PC-3 (cell line): ENCODE measurements around the gene HFM1. TPM values are rescaled to one million over a fixed set of nuclear protein-coding genes. Genes with fewer than 3 reads are reported as not detected.

Source experiments
- ATAC-seq: fragments of 200-7000 bp; cut with Tn5 transposase; 2 replicates; pipeline ENCODE4 v1.9.1; 2020; ENCODE audit warnings: mild to moderate bottlenecking, moderate library complexity
- BruUV-seq: library from RNA; stranded (reverse); fragments of 400-500 nt; replicated peaks from 2 replicates; lab custom pipeline; 2021; lab: Mats Ljungman, UMichigan
- CTCF ChIA-PET: fragments of 300-600 bp; sonication (Branson Sonifier 250); formaldehyde crosslinking; loops from one replicate; lab custom pipeline; 2022; ENCODE audit warnings: antibody characterized with exemption; lab: Charles Lee
- POLR2A ChIA-PET: fragments of 300-600 bp; sonication (Branson Sonifier 250); formaldehyde crosslinking; loops from one replicate; lab custom pipeline; 2022; ENCODE audit warnings: antibody characterized with exemption; ENCODE audit not compliant: unreplicated experiment; lab: Charles Lee
- DNase-seq: peaks from one replicate; pipeline ENCODE4 v3.0.0-alpha.2; 2015
- H2AFZ ChIP-seq: fragments of 300-600 bp; sonication (generic); 2 replicates; pipeline ENCODE4 v1.6.0; 2016; ENCODE audit warnings: antibody characterized with exemption, low read length
- H3F3A ChIP-seq: fragments of 300-600 bp; sonication (generic); one replicate; pipeline ENCODE4 v1.6.0; 2017; ENCODE audit warnings: antibody characterized with exemption, low read length, control low read depth, mild to moderate bottlenecking; ENCODE audit not compliant: unreplicated experiment
- H3K27ac ChIP-seq: fragments of 300-600 bp; sonication (generic); 2 replicates; pipeline ENCODE4 v1.5.1; 2016; ENCODE audit warnings: mild to moderate bottlenecking, low read length
- H3K27me3 ChIP-seq: fragments of 300-600 bp; sonication (generic); 2 replicates; pipeline ENCODE4 v1.6.1; 2016; ENCODE audit warnings: low read length, mixed read lengths
- H3K36me3 ChIP-seq: fragments of 300-600 bp; sonication (generic); 2 replicates; pipeline ENCODE4 v1.6.1; 2016; ENCODE audit warnings: low read depth, mixed run types, low read length, mixed read lengths
- H3K4me1 ChIP-seq: fragments of 300-600 bp; sonication (generic); 2 replicates; pipeline ENCODE4 v1.5.1; 2016; ENCODE audit warnings: low read length; ENCODE audit not compliant: insufficient read depth
- H3K4me2 ChIP-seq: fragments of 300-600 bp; sonication (generic); 2 replicates; pipeline ENCODE4 v1.6.0; 2016; ENCODE audit warnings: low read length
- H3K4me3 ChIP-seq: fragments of 300-600 bp; sonication (generic); 2 replicates; pipeline ENCODE4 v1.5.1; 2016; ENCODE audit warnings: mild to moderate bottlenecking, low read length, mixed read lengths
- H3K79me2 ChIP-seq: fragments of 300-600 bp; sonication (generic); 2 replicates; pipeline ENCODE4 v1.6.1; 2017; ENCODE audit warnings: low read length, mixed read lengths
- H3K9ac ChIP-seq: fragments of 300-600 bp; sonication (generic); 2 replicates; pipeline ENCODE4 v1.6.0; 2016; ENCODE audit warnings: mild to moderate bottlenecking, low read length
- H3K9me2 ChIP-seq: fragments of 300-600 bp; sonication (generic); replicated peaks from 2 replicates; pipeline ENCODE4 v1.6.1; 2016; ENCODE audit warnings: mixed run types, low read length, mixed read lengths
- H3K9me3 ChIP-seq: fragments of 300-600 bp; sonication (generic); 2 replicates; pipeline ENCODE4 v1.6.1; 2016; ENCODE audit warnings: low read length, mixed read lengths
- H4K20me1 ChIP-seq: fragments of 300-600 bp; sonication (generic); 2 replicates; pipeline ENCODE4 v1.6.1; 2016; ENCODE audit warnings: low read length, mixed read lengths
- EZH2 ChIP-seq: fragments of 300-600 bp; sonication (generic); IDR thresholded peaks from one replicate; pipeline ENCODE4 v1.6.1; 2017; ENCODE audit warnings: antibody characterized with exemption, mild to moderate bottlenecking, low read length; ENCODE audit not compliant: unreplicated experiment
- EZH2phosphoT487 ChIP-seq: fragments of 300-600 bp; sonication (generic); IDR thresholded peaks from 2 replicates; pipeline ENCODE4 v1.6.1; 2018; ENCODE audit warnings: mild to moderate bottlenecking, antibody characterized with exemption, low read length, borderline replicate concordance
- intact Hi-C: fragments of 100-400 bp; cut with micrococcal nuclease; formaldehyde crosslinking; loops from 2 replicates; pipeline ENCODE4 v1.9.0; 2023
- total RNA-seq: library from RNA; depleted of rRNA; stranded (reverse); fragments of >200 nt; gene quantifications from 2 replicates; pipeline ENCODE4 v1.2.3, GENCODE V29; 2014
- TF ChIP-seq, protein P1 (sequence below): fragments of 300-600 bp; sonication (generic); conservative IDR thresholded peaks from 2 replicates; pipeline ENCODE4 v1.5.1; 2017; ENCODE audit warnings: antibody characterized with exemption, low read depth, mild to moderate bottlenecking, low read length

HFM1 gene
- total RNA-seq, 1 experiment from 2014 or later: not detected

GRCh38 chr1:91325456-91325855 is 79.2 kb downstream of the HFM1 start:
- Histone ChIP-seq H3K79me2 (no peaks in the 10 kb centered on the region), H3K4me3 (no peak overlapping the region), H3F3A (no peaks in the 10 kb centered on the region), H3K27me3 (peaks cover 60% of the 10 kb centered on the region), H2AFZ (no peak overlapping the region), H3K36me3 (no peaks in the 10 kb centered on the region), H4K20me1 (no peaks in the 10 kb centered on the region), H3K9me3 (no peaks in the 10 kb centered on the region), H3K9me2 (no peaks in the 10 kb centered on the region), H3K4me2 (no peak overlapping the region), H3K9ac (no peak overlapping the region), H3K27ac (no peak overlapping the region), H3K4me1 (no peaks in the 10 kb centered on the region)
- no peak for TF ChIP-seq EZH2
- no peak for TF ChIP-seq EZH2phosphoT487
- TF ChIP-seq, protein P1, sequence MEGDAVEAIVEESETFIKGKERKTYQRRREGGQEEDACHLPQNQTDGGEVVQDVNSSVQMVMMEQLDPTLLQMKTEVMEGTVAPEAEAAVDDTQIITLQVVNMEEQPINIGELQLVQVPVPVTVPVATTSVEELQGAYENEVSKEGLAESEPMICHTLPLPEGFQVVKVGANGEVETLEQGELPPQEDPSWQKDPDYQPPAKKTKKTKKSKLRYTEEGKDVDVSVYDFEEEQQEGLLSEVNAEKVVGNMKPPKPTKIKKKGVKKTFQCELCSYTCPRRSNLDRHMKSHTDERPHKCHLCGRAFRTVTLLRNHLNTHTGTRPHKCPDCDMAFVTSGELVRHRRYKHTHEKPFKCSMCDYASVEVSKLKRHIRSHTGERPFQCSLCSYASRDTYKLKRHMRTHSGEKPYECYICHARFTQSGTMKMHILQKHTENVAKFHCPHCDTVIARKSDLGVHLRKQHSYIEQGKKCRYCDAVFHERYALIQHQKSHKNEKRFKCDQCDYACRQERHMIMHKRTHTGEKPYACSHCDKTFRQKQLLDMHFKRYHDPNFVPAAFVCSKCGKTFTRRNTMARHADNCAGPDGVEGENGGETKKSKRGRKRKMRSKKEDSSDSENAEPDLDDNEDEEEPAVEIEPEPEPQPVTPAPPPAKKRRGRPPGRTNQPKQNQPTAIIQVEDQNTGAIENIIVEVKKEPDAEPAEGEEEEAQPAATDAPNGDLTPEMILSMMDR: no peak
- DNase-seq: no peak
- intact Hi-C loops: no loop called here
- ChIA-PET POLR2A (no interaction called here), CTCF (no interaction called here)
- BruUV-seq: no TSS peak
- ATAC-seq: no peak

DNA sequence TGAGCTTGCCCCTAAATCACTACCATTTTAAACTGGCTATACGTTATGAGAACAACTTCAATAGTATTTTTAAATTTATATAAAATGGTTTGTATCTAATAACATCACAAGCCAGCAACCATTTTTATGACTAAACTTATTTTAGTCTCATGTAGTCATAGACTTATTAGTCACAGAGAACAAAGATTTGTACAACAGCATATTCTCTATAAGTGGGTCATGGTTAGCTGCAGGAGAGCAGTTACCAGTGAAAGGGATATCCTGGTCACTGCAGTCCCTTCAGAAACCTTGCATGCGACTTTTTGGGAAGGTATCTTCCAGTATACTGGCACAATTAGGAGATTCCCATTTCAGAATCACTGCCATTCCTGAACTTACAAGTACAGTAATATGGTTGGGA is 90.0 kb downstream of the HFM1 start:
- Histone ChIP-seq H3K4me2 (no peak overlapping the region), H3K9ac (no peak overlapping the region), H3K36me3 (no peaks in the 10 kb centered on the region), H3K9me3 (no peaks in the 10 kb centered on the region), H3K27me3 (peaks cover 43% of the 10 kb centered on the region), H2AFZ (no peak overlapping the region), H3F3A (no peaks in the 10 kb centered on the region), H3K9me2 (no peaks in the 10 kb centered on the region), H3K4me3 (no peak overlapping the region), H4K20me1 (no peaks in the 10 kb centered on the region), H3K79me2 (no peaks in the 10 kb centered on the region), H3K27ac (no peak overlapping the region), H3K4me1 (no peaks in the 10 kb centered on the region)
- TF ChIP-seq EZH2 (no peak), EZH2phosphoT487 (no peak)
- TF ChIP-seq, protein P1: no peak
- no TSS peak for BruUV-seq
- intact Hi-C loops: no loop called here
- POLR2A ChIA-PET: no interaction called here
- CTCF ChIA-PET: no interaction called here
- ATAC-seq (no peak), DNase-seq (peak; percentile 1)

DNA sequence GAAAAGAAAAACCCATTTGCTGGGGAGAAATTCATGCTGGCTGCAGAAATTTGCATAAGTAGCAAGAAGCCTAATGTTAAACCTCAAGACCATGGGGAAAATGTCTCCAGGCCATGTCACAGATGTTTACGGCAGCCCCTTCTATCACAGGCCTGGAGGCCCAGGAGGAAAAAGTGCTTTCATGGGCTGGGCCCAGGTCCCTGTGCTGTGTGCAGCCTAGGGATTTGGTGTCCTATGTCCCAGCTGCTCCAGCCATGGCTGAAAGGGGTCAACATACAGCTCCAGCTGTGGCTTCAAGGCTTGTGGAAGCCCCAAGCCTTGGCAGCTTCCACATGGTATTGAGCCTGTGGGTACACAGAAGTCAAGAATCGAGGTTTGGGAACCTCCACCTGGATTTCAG is 93.0 kb downstream of the HFM1 start:
- Histone ChIP-seq H3K4me3 (no peak overlapping the region), H3K9me3 (no peaks in the 10 kb centered on the region), H4K20me1 (no peaks in the 10 kb centered on the region), H3K4me2 (no peak overlapping the region), H3K9ac (no peak overlapping the region), H3K9me2 (no peaks in the 10 kb centered on the region), H3F3A (no peaks in the 10 kb centered on the region), H3K27ac (no peak overlapping the region), H3K4me1 (no peaks in the 10 kb centered on the region), H3K79me2 (no peaks in the 10 kb centered on the region), H2AFZ (no peak overlapping the region), H3K36me3 (no peaks in the 10 kb centered on the region), H3K27me3 (peaks cover 16% of the 10 kb centered on the region)
- CTCF ChIA-PET: interaction anchor here (0.7 kb wide), 1 partner anchor 9 kb away, joined by 3 read pairs; no protein-coding TSS in a partner anchor
- TF ChIP-seq, protein P1: no peak
- TF ChIP-seq EZH2phosphoT487: no peak
- TF ChIP-seq EZH2: no peak
- BruUV-seq: no TSS peak
- POLR2A ChIA-PET: no interaction called here
- intact Hi-C loops: no loop called here
- ATAC-seq (no peak), DNase-seq (no peak)
